DOHH2 (cell line): ENCODE data around the gene S1PR2.

Experiments used
- H3F3A ChIP-seq: fragments of 200-600 bp; sonication (generic), shearing (Covaris generic); 2 replicates; pipeline ENCODE4 v1.6.0; 2016; ENCODE audit warnings: antibody characterized with exemption, mild to moderate bottlenecking; ENCODE audit not compliant: control insufficient read depth, insufficient read depth
- H3K27ac ChIP-seq: fragments of 200-600 bp; sonication (generic); 2 replicates; pipeline ENCODE4 v1.5.1; 2014; ENCODE audit warnings: low read depth, mild to moderate bottlenecking, low read length, moderate library complexity
- H3K27me3 ChIP-seq: fragments of 200-600 bp; sonication (generic); 2 replicates; pipeline ENCODE4 v1.6.1; 2014; ENCODE audit warnings: mild to moderate bottlenecking, low read length, mixed read lengths; ENCODE audit not compliant: control insufficient read depth
- H3K36me3 ChIP-seq: fragments of 200-600 bp; sonication (generic); 2 replicates; pipeline ENCODE4 v1.6.1; 2014; ENCODE audit warnings: mild to moderate bottlenecking, low read length, moderate library complexity, mixed read lengths; ENCODE audit not compliant: control insufficient read depth
- H3K4me1 ChIP-seq: fragments of 200-600 bp; sonication (generic); 2 replicates; pipeline ENCODE4 v1.6.1; 2014; ENCODE audit warnings: mild to moderate bottlenecking, low read length, mixed read lengths; ENCODE audit not compliant: control insufficient read depth
- H3K4me2 ChIP-seq: fragments of 200-600 bp; sonication (generic); 2 replicates; pipeline ENCODE4 v1.6.0; 2014; ENCODE audit warnings: mild to moderate bottlenecking, low read length, moderate library complexity
- H3K4me3 ChIP-seq: fragments of 200-600 bp; sonication (generic); 2 replicates; pipeline ENCODE4 v1.5.1; 2014; ENCODE audit warnings: mild to moderate bottlenecking, low read length, mixed read lengths
- H3K79me2 ChIP-seq: fragments of 200-600 bp; sonication (generic); 2 replicates; pipeline ENCODE4 v1.6.1; 2014; ENCODE audit warnings: mild to moderate bottlenecking, low read length, mixed read lengths; ENCODE audit not compliant: control insufficient read depth
- H3K9me2 ChIP-seq: fragments of 200-600 bp; sonication (generic); replicated peaks from 2 replicates; pipeline ENCODE4 v1.6.1; 2014; ENCODE audit warnings: mild to moderate bottlenecking, low read length, mixed read lengths; ENCODE audit not compliant: control insufficient read depth
- H3K9me3 ChIP-seq: fragments of 200-600 bp; sonication (generic); 2 replicates; pipeline ENCODE4 v1.6.1; 2014; ENCODE audit warnings: antibody characterized with exemption, low read length, mixed read lengths; ENCODE audit not compliant: control insufficient read depth, insufficient read depth
- H4K20me1 ChIP-seq: fragments of 200-600 bp; sonication (generic); 2 replicates; pipeline ENCODE4 v1.6.0; 2014; ENCODE audit warnings: low read depth, mild to moderate bottlenecking, antibody characterized with exemption, low read length, moderate library complexity; ENCODE audit not compliant: control insufficient read depth, insufficient read depth
- EZH2phosphoT487 ChIP-seq: fragments of 200-600 bp; sonication (generic); IDR thresholded peaks from 2 replicates; pipeline ENCODE4 v1.6.1; 2017; ENCODE audit warnings: borderline replicate concordance, mild to moderate bottlenecking, antibody characterized with exemption, low read length, moderate library complexity, mixed read lengths
- TF ChIP-seq, protein P1 (sequence below): fragments of 200-600 bp; sonication (generic); IDR thresholded peaks from one replicate; pipeline ENCODE4 v1.5.1; 2014; ENCODE audit warnings: antibody characterized with exemption, mild to moderate bottlenecking, low read depth, low read length; ENCODE audit not compliant: poor library complexity, severe bottlenecking

Gene S1PR2

DNA sequence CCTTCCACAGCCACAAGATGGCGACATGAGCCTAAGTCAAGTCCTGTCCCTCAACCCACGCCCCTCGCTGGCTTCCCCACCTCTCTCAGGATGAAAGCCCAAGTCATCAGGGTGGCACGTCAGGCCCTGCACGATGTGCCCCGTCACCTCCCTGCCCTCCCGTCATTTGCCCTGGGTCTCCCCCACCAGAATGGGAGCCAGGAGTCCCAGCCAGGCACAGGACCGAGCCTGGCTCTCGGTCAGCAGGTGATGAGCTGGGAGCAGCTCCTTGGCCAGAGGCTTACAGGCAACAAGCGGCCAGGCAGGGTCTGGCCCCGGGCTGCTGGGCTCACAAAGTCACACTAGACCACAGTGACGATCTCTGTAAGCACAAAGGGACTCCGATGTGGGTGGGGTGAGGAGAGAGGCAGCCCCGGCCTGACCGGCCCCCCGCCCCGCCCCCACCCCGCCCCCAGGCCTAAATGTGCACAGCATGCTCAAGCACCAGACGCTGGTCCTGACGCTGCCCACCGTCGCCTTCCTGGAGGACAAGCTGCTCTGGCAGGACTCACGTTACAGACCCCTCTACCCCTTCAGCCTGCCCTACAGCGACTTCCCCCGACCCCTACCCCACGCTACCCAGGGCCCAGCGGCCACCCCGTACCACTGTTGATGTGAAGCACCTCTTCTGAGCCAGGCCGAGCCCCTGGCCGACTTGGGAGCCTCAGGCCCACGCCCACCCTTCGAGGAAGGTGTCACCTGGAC is 28.2 kb upstream of the S1PR2 start:
- Histone ChIP-seq H3K4me3 (no peak overlapping the region), H3K9me2 (no peaks in the 10 kb centered on the region), H3K36me3 (peaks cover 54% of the 10 kb centered on the region), H4K20me1 (peaks cover 1% of the 10 kb centered on the region; the same call in 1 of the 2 replicates), H3K27ac (no peak overlapping the region), H3K4me1 (peaks cover 12% of the 10 kb centered on the region), H3K79me2 (peaks cover 10% of the 10 kb centered on the region), H3K9me3 (no peaks in the 10 kb centered on the region), H3K4me2 (no peak overlapping the region), H3K27me3 (no peaks in the 10 kb centered on the region), H3F3A (peaks cover 8% of the 10 kb centered on the region; the same call in 1 of the 2 replicates)
- TF ChIP-seq EZH2phosphoT487, result no peak
- TF ChIP-seq, protein P1, sequence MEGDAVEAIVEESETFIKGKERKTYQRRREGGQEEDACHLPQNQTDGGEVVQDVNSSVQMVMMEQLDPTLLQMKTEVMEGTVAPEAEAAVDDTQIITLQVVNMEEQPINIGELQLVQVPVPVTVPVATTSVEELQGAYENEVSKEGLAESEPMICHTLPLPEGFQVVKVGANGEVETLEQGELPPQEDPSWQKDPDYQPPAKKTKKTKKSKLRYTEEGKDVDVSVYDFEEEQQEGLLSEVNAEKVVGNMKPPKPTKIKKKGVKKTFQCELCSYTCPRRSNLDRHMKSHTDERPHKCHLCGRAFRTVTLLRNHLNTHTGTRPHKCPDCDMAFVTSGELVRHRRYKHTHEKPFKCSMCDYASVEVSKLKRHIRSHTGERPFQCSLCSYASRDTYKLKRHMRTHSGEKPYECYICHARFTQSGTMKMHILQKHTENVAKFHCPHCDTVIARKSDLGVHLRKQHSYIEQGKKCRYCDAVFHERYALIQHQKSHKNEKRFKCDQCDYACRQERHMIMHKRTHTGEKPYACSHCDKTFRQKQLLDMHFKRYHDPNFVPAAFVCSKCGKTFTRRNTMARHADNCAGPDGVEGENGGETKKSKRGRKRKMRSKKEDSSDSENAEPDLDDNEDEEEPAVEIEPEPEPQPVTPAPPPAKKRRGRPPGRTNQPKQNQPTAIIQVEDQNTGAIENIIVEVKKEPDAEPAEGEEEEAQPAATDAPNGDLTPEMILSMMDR, result peak; percentile 74

DNA sequence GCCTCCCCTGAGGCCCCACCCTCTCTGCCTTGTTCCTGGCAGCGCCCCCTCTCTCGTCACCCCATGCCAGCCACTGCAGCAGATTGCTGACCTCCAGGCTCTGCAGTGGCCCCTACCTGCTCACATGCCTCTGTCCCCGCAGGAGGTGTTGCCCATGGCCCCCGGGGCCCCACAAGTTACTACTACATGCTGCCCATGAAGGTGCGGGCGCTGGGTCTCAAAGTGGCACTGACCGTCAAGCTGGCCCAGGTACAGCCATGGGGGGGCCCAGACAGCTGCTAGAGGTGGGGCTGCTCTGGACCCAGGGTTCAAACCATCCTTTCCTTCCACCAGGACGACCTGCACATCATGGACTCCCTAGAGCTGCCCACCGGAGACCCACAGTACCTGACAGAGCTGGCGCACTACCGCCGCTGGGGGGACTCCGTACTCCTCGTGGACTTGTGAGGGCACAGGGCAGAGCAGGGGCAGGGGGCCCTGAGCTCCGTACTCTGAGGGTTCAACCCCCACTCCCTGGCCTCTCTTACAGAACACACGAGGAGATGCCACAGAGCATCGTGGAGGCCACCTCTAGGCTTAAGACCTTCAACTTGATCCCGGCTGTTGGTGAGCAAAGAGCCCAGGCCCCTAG is 27.1 kb upstream of the S1PR2 start:
- H3K9me3 ChIP-seq, result no peaks in the 10 kb centered on the region
- no peak overlapping the region for H3K4me3 ChIP-seq
- no peak for TF ChIP-seq EZH2phosphoT487
- TF ChIP-seq, protein P1, result no peak
- no peak overlapping the region for H3K27ac ChIP-seq
- H3K27me3 ChIP-seq, result no peaks in the 10 kb centered on the region
- H3K4me1 ChIP-seq, result peaks cover 20% of the 10 kb centered on the region
- peaks cover 22% of the 10 kb centered on the region for H3K79me2 ChIP-seq
- H3F3A ChIP-seq, result peaks cover 8% of the 10 kb centered on the region; the same call in 1 of the 2 replicates
- H4K20me1 ChIP-seq, result peaks cover 4% of the 10 kb centered on the region; the same call in 1 of the 2 replicates
- peaks cover 65% of the 10 kb centered on the region for H3K36me3 ChIP-seq
- H3K4me2 ChIP-seq, result 0 out of 2 replicates have a peak overlapping the region, but pooled peaks have one; percentile 4
- no peaks in the 10 kb centered on the region for H3K9me2 ChIP-seq

DNA sequence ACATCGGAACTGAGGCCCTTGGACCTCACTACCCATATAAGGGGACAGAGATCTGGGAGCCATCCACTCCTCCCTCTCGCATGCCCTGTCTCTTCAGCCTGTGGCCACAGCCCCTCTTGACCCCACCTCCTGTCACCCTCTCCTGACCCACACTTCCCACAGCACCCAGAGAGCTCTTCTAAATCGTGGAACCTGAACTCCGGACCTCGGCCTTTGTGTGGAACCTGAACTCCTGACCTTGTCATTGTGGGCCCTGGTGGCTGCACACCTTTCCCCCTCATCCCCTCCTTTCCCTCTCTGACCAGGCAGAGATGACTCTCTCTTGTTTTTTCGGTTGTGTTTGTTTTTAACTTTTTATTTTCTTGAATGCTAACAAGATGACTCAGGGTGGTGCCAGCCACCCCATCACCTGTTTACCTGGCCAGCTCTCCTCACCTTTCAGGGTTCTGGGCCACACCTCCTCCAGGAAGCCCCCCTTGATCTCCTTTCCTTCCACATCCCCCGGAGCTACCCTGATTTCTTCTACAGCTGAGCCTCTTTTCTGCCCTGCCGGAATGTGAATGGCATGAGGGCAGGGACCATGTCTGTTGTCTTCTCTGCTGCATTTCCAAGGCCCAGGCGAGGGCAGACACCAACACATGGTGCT is 26.0 kb upstream of the S1PR2 start:
- Histone ChIP-seq H3F3A (peaks cover 11% of the 10 kb centered on the region; the same call in 1 of the 2 replicates), H3K36me3 (peaks cover 75% of the 10 kb centered on the region), H3K27ac (no peak overlapping the region), H3K4me3 (no peak overlapping the region), H3K4me2 (no peak overlapping the region), H3K79me2 (peaks cover 33% of the 10 kb centered on the region), H4K20me1 (peaks cover 9% of the 10 kb centered on the region; the same call in 1 of the 2 replicates), H3K9me2 (no peaks in the 10 kb centered on the region), H3K4me1 (peaks cover 26% of the 10 kb centered on the region), H3K9me3 (no peaks in the 10 kb centered on the region), H3K27me3 (no peaks in the 10 kb centered on the region)
- TF ChIP-seq, protein P1, result no peak
- TF ChIP-seq EZH2phosphoT487, result no peak
